PC-9 (cell line): ENCODE data around the gene IDH3B. TPM values are rescaled to one million over a fixed set of nuclear protein-coding genes. Genes with fewer than 3 reads are reported as not detected.

ENCODE experiments used
- BruUV-seq: library from RNA; stranded (reverse); fragments of 400-500 nt; replicated peaks from 2 replicates; lab custom pipeline; 2021; lab: Mats Ljungman, UMichigan
- CTCF ChIA-PET: fragments of 300-600 bp; sonication (Branson Sonifier 250); formaldehyde crosslinking; loops from one replicate; lab custom pipeline; 2022; ENCODE audit warnings: antibody characterized with exemption; lab: Charles Lee
- POLR2A ChIA-PET: fragments of 300-600 bp; sonication (Branson Sonifier 250); formaldehyde crosslinking; loops from one replicate; lab custom pipeline; 2022; ENCODE audit warnings: antibody characterized with exemption; ENCODE audit not compliant: unreplicated experiment; lab: Charles Lee
- DNase-seq, 2 experiments: peaks; one replicate each; pipeline versions ENCODE4 v3.0.0 to v3.0.0-alpha.2; 2015 to 2022; ENCODE audit warnings: mixed read lengths in 1 of 2
- H2AFZ ChIP-seq: fragments of 200-600 bp; sonication (generic); 2 replicates; pipeline ENCODE4 v1.8.1; 2017; ENCODE audit warnings: antibody characterized with exemption
- H3F3A ChIP-seq: fragments of 200-600 bp; sonication (generic); 2 replicates; pipeline ENCODE4 v1.8.1; 2017; ENCODE audit warnings: antibody characterized with exemption, mild to moderate bottlenecking, low read depth; ENCODE audit not compliant: insufficient read depth
- H3K27ac ChIP-seq: fragments of 200-600 bp; sonication (generic); 2 replicates; pipeline ENCODE4 v1.6.1; 2016; ENCODE audit warnings: mixed run types
- H3K27me3 ChIP-seq: fragments of 200-600 bp; sonication (generic); 2 replicates; pipeline ENCODE4 v1.6.1; 2016; ENCODE audit warnings: low read depth, mixed run types; ENCODE audit not compliant: insufficient read depth
- H3K36me3 ChIP-seq: fragments of 200-600 bp; sonication (generic); 2 replicates; pipeline ENCODE4 v1.6.1; 2016; ENCODE audit warnings: low read depth, mixed run types
- H3K4me1 ChIP-seq: fragments of 200-600 bp; sonication (generic); replicated peaks from 2 replicates; pipeline ENCODE4 v1.6.1; 2016; ENCODE audit warnings: mixed run types; ENCODE audit not compliant: insufficient read depth
- H3K4me2 ChIP-seq: fragments of 200-600 bp; sonication (generic); 2 replicates; pipeline ENCODE4 v1.6.1; 2017; ENCODE audit warnings: mixed run types
- H3K4me3 ChIP-seq: fragments of 200-600 bp; sonication (generic); 2 replicates; pipeline ENCODE4 v1.6.1; 2016; ENCODE audit warnings: mixed run types
- H3K79me2 ChIP-seq: fragments of 200-600 bp; sonication (generic); 2 replicates; pipeline ENCODE4 v1.6.1; 2017; ENCODE audit warnings: low read depth, mixed run types
- H3K9me2 ChIP-seq: fragments of 200-600 bp; sonication (generic); 2 replicates; pipeline ENCODE4 v1.8.1; 2017; ENCODE audit warnings: mild to moderate bottlenecking; ENCODE audit not compliant: insufficient read depth
- H3K9me3 ChIP-seq: fragments of 200-600 bp; sonication (generic); 2 replicates; pipeline ENCODE4 v1.8.1; 2016; ENCODE audit warnings: low read depth; ENCODE audit not compliant: insufficient read depth
- H4K20me1 ChIP-seq: fragments of 200-600 bp; sonication (generic); 2 replicates; pipeline ENCODE4 v1.8.1; 2017; ENCODE audit not compliant: insufficient read depth
- CTCF ChIP-seq: fragments of 200-600 bp; sonication (generic); conservative IDR thresholded peaks from 2 replicates; pipeline ENCODE4 v1.6.1; 2017; ENCODE audit warnings: mixed run types, antibody characterized with exemption, mild to moderate bottlenecking, moderate library complexity
- EZH2 ChIP-seq: fragments of 200-600 bp; sonication (generic); IDR thresholded peaks from 2 replicates; pipeline ENCODE4 v1.8.0; 2017; ENCODE audit warnings: antibody characterized with exemption, low read depth
- intact Hi-C: fragments of 100-400 bp; cut with micrococcal nuclease; formaldehyde crosslinking; loops from one replicate; pipeline ENCODE4 v1.10.0; 2022; ENCODE audit not compliant: unreplicated experiment
- total RNA-seq: library from RNA; stranded (reverse); gene quantifications from 2 replicates; pipeline ENCODE4 v1.2.3, GENCODE V29; 2021

The IDH3B gene
- total RNA-seq, 1 experiment from 2014 or later = 144 TPM

- POLR2A ChIA-PET = no interaction called here
- intact Hi-C loops = loop anchor here (10.0 kb wide), 1 partner anchor 615 kb away; no protein-coding TSS in a partner anchor
- peaks cover 90% of the 10 kb centered on the region for H3K27me3 ChIP-seq
These were observed 35.9 kb upstream of the IDH3B start for GRCh38 chr20:2699775-2700413.

GRCh38 chr20:2698912-2699311 is 34.9 kb upstream of the IDH3B start:
- no peaks in the 10 kb centered on the region for H3K36me3 ChIP-seq
- no TSS peak for BruUV-seq
- no peak overlapping the region for H3K27ac ChIP-seq
- H3K4me1 ChIP-seq = no peaks in the 10 kb centered on the region
- POLR2A ChIA-PET = no interaction called here
- no peaks in the 10 kb centered on the region for H4K20me1 ChIP-seq
- no peak overlapping the region for H3K4me2 ChIP-seq
- H3K9me2 ChIP-seq = no peaks in the 10 kb centered on the region
- no peak for TF ChIP-seq EZH2
- TF ChIP-seq CTCF = no peak
- no peak overlapping the region for H3K4me3 ChIP-seq
- CTCF ChIA-PET = no interaction called here
- peaks cover 89% of the 10 kb centered on the region for H3K27me3 ChIP-seq
- H3K9me3 ChIP-seq = no peaks in the 10 kb centered on the region
- H3K79me2 ChIP-seq = no peaks in the 10 kb centered on the region
- no peak for DNase-seq
- intact Hi-C loops = loop anchor here (10.0 kb wide), 1 partner anchor 616 kb away; no protein-coding TSS in a partner anchor
- no peak overlapping the region for H2AFZ ChIP-seq
- no peaks in the 10 kb centered on the region for H3F3A ChIP-seq

More at GRCh38 chr20:2699775-2700413, 35.9 kb upstream of the IDH3B start:
- no peaks in the 10 kb centered on the region for H3K4me1 ChIP-seq
- TF ChIP-seq EZH2 (no peak), CTCF (no peak)
- no peak overlapping the region for H3K4me2 ChIP-seq
- no peaks in the 10 kb centered on the region for H3K36me3 ChIP-seq
- no peaks in the 10 kb centered on the region for H3K9me2 ChIP-seq
- H3F3A ChIP-seq = no peaks in the 10 kb centered on the region
- no peak for DNase-seq
- H4K20me1 ChIP-seq = no peaks in the 10 kb centered on the region
- no peaks in the 10 kb centered on the region for H3K79me2 ChIP-seq
- no TSS peak for BruUV-seq
- H2AFZ ChIP-seq = no peak overlapping the region
- no peak overlapping the region for H3K4me3 ChIP-seq
- CTCF ChIA-PET = no interaction called here
- no peaks in the 10 kb centered on the region for H3K9me3 ChIP-seq
- H3K27ac ChIP-seq = no peak overlapping the region

- no TSS peak for BruUV-seq
- CTCF ChIA-PET = no interaction called here
- H3F3A ChIP-seq = no peaks in the 10 kb centered on the region
- H3K4me3 ChIP-seq = no peak overlapping the region
- no peaks in the 10 kb centered on the region for H3K36me3 ChIP-seq
- no peaks in the 10 kb centered on the region for H4K20me1 ChIP-seq
- no peak overlapping the region for H3K4me2 ChIP-seq
- TF ChIP-seq CTCF (no peak), EZH2 (no peak)
- no peak overlapping the region for H3K27ac ChIP-seq
- no peaks in the 10 kb centered on the region for H3K4me1 ChIP-seq
- no peaks in the 10 kb centered on the region for H3K9me3 ChIP-seq
- intact Hi-C loops = loop anchor here (10.0 kb wide), 1 partner anchor 616 kb away; no protein-coding TSS in a partner anchor
- DNase-seq = no peak
- H2AFZ ChIP-seq = no peak overlapping the region
- POLR2A ChIA-PET = no interaction called here
- no peaks in the 10 kb centered on the region for H3K79me2 ChIP-seq
- no peaks in the 10 kb centered on the region for H3K9me2 ChIP-seq
- H3K27me3 ChIP-seq = peaks cover 89% of the 10 kb centered on the region
These were observed 34.3 kb upstream of the IDH3B start for GRCh38 chr20:2698186-2698817.
